Pancreas (tissue), 10 donors: ENCODE measurements around the gene KLHL25. TPM values are rescaled to one million over a fixed set of nuclear protein-coding genes. Genes with fewer than 3 reads are reported as not detected.

Source experiments
- ATAC-seq, 4 donors: fragments of 200-7000 bp; cut with Tn5 transposase; one replicate each; pipeline versions ENCODE4 v1.8.0 to v1.9.1; 2020; ENCODE audit warnings: mild to moderate bottlenecking in 4 of 4, moderate library complexity in 4 of 4
- DNase-seq, 6 donors: peaks; one replicate each; pipeline ENCODE4 v3.0.0-alpha.2; 2020
- FAIRE-seq: peaks from 2 replicates; lab custom pipeline; 2012; peaks lifted over from hg19 to GRCh38; lab: Jason Lieb, UNC
- H3K27ac ChIP-seq, 4 donors: fragments of 200-600 bp; sonication (generic); 1 replicate in 3 of 4; 2 replicates in 1 of 4; pipeline versions ENCODE4 v1.5.0 to v1.8.0; 2020
- H3K27me3 ChIP-seq, 4 donors: fragments of 200-600 bp; one replicate each; pipeline ENCODE4 v1.8.0; 2021
- H3K36me3 ChIP-seq, 3 donors: fragments of 200-600 bp; sonication (generic) in 1 of 3; one replicate each; pipeline versions ENCODE4 v1.5.0 to v1.8.0; 2020 to 2021
- H3K4me1 ChIP-seq, 3 donors: fragments of 200-600 bp; one replicate each; pipeline ENCODE4 v1.8.0; 2021
- H3K4me3 ChIP-seq, 4 donors: fragments of 200-600 bp; sonication (generic) in 2 of 4; one replicate each; pipeline versions ENCODE4 v1.5.0 to v1.8.0; 2020 to 2021
- H3K9me3 ChIP-seq, 4 donors: fragments of 200-600 bp; one replicate each; pipeline ENCODE4 v1.8.0; 2021
- WGBS, 2 donors: extraction: QIAGEN DNeasy Blood & Tissue Kit; methylation state at CpG; one replicate each; pipeline ENCODE4 v1.1.7; 2013; 5-methylcytosine and 5-hydroxymethylcytosine counted together
- intact Hi-C, 3 donors: fragments of 100-400 bp; cut with DNase I; formaldehyde crosslinking; loops; one replicate each; pipeline versions ENCODE4 v1.11.1 to v1.14.2; 2022
- polyA plus RNA-seq, 2 donors: library from polyadenylated mRNA; stranded (reverse); fragments of 200-250 nt; gene quantifications; one replicate each; pipeline ENCODE4 v1.2.3, GENCODE V29; 2013
- total RNA-seq, 6 donors: library from RNA; stranded (reverse); fragmentation: NEBNext Ultra II Directional in 4 of 6; extraction: Animal tissue kit (Norgen Biotek cat#: 25700) in 4 of 6; gene quantifications; one replicate each; pipeline versions ENCODE4 v1.2.1 to v1.2.4, GENCODE V29; 2021 to 2023
- TF ChIP-seq, protein P1 (sequence below), 4 donors: fragments of 200-600 bp; sonication (generic) in 3 of 4; IDR thresholded peaks; one replicate each; pipeline versions ENCODE4 v1.5.0 to v1.8.0; 2021; ENCODE audit warnings: antibody characterized with exemption in 4 of 4
- donor health status: healthy with polysubstance abuse.
- donor health status: DM: no; HTN: no; CAD: no; lungs with moderate emphysema.
- donor health status: DM: no; HTN: no; CAD: no.
- donor health status: control.
- donor health status: control.
- donor health status: Bipolar disorder and iron deficiency.
- donor health status: DM: yes; HTN: yes; CAD: no.
- donor health status: DM: no; HTN: no; CAD: no.
- donor health status: DM: no; HTN: no; CAD: no.
- donor health status: DM: yes; HTN: yes; CAD: no.

Gene KLHL25
- total and polyA plus RNA-seq, 8 donors: 0.93 to 3.3 (median 2.0) TPM

DNA sequence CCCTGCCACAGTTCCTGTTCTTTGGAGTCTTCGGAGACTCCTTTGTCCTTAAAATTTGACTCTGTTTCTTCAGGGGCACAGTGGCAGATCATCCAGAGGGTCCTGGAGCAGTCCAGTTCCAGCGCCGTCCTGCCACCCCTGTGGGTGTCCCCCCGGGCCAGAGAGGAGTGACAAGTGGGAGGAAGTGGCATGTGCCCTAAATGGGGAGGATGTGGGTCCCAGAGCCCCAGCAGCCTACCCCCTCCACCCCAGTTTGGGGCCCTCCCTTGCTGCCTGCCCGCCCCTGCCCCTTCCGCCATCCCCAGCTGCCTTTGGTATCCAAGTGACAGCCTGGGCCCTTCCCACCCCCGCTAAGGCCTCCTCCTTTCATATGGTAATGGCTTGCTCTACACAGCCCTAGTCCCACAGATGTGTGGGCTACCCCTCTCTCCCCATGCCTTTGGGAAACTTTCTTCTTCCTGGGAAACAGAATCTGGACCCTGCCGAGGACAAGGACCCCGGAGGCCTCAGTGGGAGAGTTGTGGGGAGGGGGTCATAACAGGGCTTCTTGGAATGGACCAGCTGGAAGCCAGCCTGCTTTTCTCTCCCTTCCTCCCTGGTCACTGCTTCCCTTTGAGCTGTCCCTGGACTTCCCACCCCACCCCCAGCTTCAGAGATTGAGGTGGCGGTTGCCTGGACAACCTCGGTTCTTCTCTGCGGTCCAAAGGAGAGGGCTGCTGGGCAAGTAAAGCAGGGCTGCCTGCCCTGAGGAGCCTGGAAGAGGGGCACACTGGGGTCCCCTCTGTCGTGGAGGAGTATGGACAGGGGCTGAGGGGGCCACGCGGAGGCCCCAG, 43.2 kb downstream of the KLHL25 start:
- Histone ChIP-seq H3K27ac (peak overlapping the region in 1 of 4 donors; percentile 4), H3K4me3 (no peak overlapping the region), H3K36me3 (peaks cover 0 to 27% (median 10%) of the 10 kb centered on the region in 3 donors), H3K9me3 (no peaks in the 10 kb centered on the region), H3K27me3 (no peaks in the 10 kb centered on the region), H3K4me1 (peaks cover 10 to 28% (median 12%) of the 10 kb centered on the region in 3 donors)
- FAIRE-seq (no peak), ATAC-seq (peak; percentile 11 to 24 (median 15)), DNase-seq (peak in 4 of 6 donors; percentile 29 to 58 (median 45))
- 58 to 68% methylated on average over 15 of the region's 15 CpGs for WGBS, 2 donors
- intact Hi-C loops: no loop called here
- TF ChIP-seq, protein P1, sequence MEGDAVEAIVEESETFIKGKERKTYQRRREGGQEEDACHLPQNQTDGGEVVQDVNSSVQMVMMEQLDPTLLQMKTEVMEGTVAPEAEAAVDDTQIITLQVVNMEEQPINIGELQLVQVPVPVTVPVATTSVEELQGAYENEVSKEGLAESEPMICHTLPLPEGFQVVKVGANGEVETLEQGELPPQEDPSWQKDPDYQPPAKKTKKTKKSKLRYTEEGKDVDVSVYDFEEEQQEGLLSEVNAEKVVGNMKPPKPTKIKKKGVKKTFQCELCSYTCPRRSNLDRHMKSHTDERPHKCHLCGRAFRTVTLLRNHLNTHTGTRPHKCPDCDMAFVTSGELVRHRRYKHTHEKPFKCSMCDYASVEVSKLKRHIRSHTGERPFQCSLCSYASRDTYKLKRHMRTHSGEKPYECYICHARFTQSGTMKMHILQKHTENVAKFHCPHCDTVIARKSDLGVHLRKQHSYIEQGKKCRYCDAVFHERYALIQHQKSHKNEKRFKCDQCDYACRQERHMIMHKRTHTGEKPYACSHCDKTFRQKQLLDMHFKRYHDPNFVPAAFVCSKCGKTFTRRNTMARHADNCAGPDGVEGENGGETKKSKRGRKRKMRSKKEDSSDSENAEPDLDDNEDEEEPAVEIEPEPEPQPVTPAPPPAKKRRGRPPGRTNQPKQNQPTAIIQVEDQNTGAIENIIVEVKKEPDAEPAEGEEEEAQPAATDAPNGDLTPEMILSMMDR (IDR thresholded peaks at IDR 0.05): no peak

DNA sequence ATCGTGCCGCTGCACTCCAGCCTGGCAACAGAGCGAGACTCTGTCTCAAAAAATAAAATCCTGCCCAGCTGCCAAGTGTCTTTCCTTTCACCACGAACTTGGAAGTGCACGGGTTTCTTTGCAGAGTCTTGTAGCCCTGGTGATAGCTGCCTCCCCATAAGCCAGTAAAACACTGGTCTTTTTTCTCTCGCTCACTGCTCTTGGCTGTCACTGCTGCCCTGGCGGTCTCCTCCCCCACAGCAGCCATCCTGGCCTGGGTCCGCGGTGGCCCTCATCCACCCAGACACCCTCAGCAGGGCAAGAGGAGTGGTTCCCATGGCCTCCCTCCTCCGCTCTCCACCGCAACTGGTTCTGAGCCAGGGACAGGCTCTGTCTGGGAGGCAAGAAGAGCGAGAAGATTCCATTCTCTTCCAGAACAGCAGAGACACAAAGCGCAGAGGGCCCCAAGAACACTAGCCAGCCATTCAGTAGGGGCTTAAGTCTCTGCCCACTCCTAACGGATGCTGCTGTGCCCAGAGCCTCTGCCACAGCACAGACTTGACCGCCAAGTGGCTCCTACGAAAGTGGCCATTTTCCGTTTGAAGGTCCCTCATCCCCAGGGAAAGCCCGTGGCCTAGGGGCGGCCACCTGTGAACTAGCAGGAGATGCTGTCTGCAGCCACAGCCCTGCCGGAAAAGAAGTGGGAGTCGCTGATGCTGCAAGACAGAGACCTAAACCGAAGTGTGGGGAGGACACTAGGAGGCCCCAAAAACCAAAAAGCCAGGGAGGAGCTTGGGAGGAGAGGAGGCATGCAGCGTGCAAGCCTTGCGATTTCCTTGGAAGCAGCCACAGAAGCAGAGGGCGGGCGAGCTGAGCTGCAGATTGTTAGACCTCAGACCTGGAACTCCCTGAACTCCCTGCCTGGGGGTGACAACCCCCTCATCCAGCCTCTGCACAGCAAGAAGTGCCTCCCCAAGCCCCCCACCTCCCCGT, 44.1 kb downstream of the KLHL25 start:
- 68 to 74% methylated on average over 27 of the region's 27 CpGs for WGBS, 2 donors
- H3K4me1 ChIP-seq: peaks cover 10 to 28% (median 12%) of the 10 kb centered on the region in 3 donors
- no peaks in the 10 kb centered on the region for H3K27me3 ChIP-seq
- ATAC-seq (peak; percentile 5 to 15 (median 10)), FAIRE-seq (no peak), DNase-seq (peak in 3 of 6 donors; percentile 40 to 48 (median 47))
- no peak overlapping the region for H3K4me3 ChIP-seq
- H3K27ac ChIP-seq: peak overlapping the region in 3 of 4 donors; percentile 4 to 27 (median 8)
- TF ChIP-seq, protein P1 (IDR thresholded peaks at IDR 0.05): no peak
- intact Hi-C loops: no loop called here
- no peaks in the 10 kb centered on the region for H3K9me3 ChIP-seq
- H3K36me3 ChIP-seq: peaks cover 8 to 36% (median 17%) of the 10 kb centered on the region in 3 donors

DNA sequence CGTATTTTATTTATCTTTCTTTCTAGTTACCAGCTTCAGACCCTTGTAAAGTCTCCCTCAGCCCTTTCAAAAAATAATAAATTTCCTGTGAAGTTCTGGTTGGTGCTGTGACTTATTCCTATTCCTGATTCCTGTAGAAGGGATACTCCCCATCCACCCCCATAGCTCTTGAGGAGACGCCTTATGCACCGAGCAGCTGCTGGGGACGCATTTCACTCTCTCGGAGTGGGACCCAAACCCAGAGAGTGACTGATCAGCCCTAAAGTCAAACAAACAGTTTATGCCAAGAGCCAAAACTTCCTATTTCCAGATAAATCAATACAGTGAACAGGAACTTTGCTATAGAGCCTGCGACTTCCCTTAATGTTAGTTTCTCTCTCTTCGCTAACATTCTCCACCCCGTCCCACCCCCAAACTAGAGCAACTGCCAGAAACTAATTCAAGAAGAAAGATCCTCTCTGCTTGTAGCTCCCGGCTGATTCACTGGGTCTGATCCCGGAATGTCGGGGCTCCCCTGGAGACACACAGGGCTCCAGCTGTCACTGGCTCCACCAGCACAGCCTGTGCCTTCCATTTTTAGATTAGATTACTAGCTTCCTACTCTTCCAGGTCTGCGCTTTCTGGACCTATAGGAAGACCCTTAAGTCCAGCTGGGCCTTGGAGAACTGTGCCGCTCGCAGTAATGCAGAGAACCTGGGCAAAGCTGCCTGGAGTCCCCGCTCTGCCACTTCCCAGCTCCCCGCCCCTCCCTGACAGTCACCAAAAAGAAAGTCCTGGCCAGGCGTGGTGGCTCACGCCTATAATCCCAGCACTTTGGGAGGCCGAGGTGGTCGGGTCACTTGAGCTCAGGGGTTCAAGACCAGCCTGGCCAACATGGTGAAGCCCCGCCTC, 45.2 kb downstream of the KLHL25 start:
- H3K36me3 ChIP-seq: peaks cover 11 to 47% (median 28%) of the 10 kb centered on the region in 3 donors
- WGBS, 2 donors: 83 to 85% methylated on average over 21 of the region's 21 CpGs
- peak overlapping the region in 1 of 4 donors; percentile 8 for H3K27ac ChIP-seq
- no peak for FAIRE-seq
- no peaks in the 10 kb centered on the region for H3K27me3 ChIP-seq
- TF ChIP-seq, protein P1 (IDR thresholded peaks at IDR 0.05): no peak
- H3K4me1 ChIP-seq: peaks cover 10 to 21% (median 12%) of the 10 kb centered on the region in 3 donors
- intact Hi-C loops: no loop called here
- no peaks in the 10 kb centered on the region for H3K9me3 ChIP-seq
- no peak overlapping the region for H3K4me3 ChIP-seq
- ATAC-seq: no peak
- peak in 1 of 6 donors; percentile 6 for DNase-seq

DNA sequence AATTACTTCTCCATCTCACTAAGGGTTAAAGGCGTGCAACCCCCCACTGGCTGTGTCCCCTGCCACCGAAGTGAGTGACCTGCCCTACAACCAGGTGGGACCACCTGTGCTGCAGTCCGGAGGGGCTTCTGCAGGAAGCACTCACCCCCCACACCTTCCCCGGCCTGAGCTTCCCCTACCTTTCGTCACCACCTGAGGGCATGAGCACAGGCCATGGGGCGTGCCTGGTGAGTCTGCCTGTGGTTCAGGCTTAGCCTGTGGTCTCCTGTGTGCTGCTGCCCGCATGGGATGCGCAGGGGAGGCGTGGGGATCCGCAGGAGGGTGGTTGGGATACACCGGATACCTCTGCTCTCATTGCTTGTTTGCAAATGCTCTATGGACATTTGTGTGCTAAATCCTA, 46.0 kb downstream of the KLHL25 start:
- FAIRE-seq (no peak), DNase-seq (peak in 2 of 6 donors; percentile 5 to 30), ATAC-seq (no peak)
- intact Hi-C loops: no loop called here
- Histone ChIP-seq H3K27ac (no peak overlapping the region), H3K27me3 (no peaks in the 10 kb centered on the region), H3K9me3 (no peaks in the 10 kb centered on the region), H3K4me1 (peaks cover 10 to 21% (median 12%) of the 10 kb centered on the region in 3 donors), H3K4me3 (no peak overlapping the region), H3K36me3 (peaks cover 14 to 55% (median 33%) of the 10 kb centered on the region in 3 donors)
- TF ChIP-seq, protein P1 (IDR thresholded peaks at IDR 0.05): no peak
- WGBS, 2 donors: 86 to 88% methylated on average over 11 of the region's 11 CpGs
